CD4-positive, alpha-beta memory T cell (primary cell): ENCODE data around the gene ANKMY1. TPM values are rescaled to one million over a fixed set of nuclear protein-coding genes. Genes with fewer than 3 reads are reported as not detected.

Experiments
- CTCF ChIA-PET: fragments of 350-600 bp; sonication (Branson Sonifier 250); formaldehyde crosslinking; loops from one replicate; lab custom pipeline; 2021; ENCODE audit warnings: inconsistent platforms; ENCODE audit not compliant: partially characterized antibody; lab: Charles Lee
- POLR2A ChIA-PET: fragments of 350-600 bp; sonication (Branson Sonifier 250); formaldehyde crosslinking; loops from one replicate; lab custom pipeline; 2021; ENCODE audit not compliant: partially characterized antibody; lab: Charles Lee
- DNase-seq, 5 donors: peaks; one replicate each; pipeline versions ENCODE4 v3.0.0 to v3.0.0-alpha.2; 2020 to 2022; ENCODE audit warnings: mixed read lengths in 1 of 5
- H3K27ac ChIP-seq: one replicate; pipeline ENCODE4 v1.7.0; 2013; ENCODE audit warnings: low read depth, low read length
- H3K27me3 ChIP-seq: 2 replicates; pipeline ENCODE4 v1.7.0; 2013; ENCODE audit warnings: mild to moderate bottlenecking, low read length, moderate library complexity; ENCODE audit not compliant: insufficient read depth
- H3K36me3 ChIP-seq: 2 replicates; pipeline ENCODE4 v1.7.0; 2013; ENCODE audit warnings: mild to moderate bottlenecking, low read length, moderate library complexity; ENCODE audit not compliant: insufficient read depth
- H3K4me1 ChIP-seq: 2 replicates; pipeline ENCODE4 v1.7.0; 2013; ENCODE audit warnings: mild to moderate bottlenecking, low read length, moderate library complexity; ENCODE audit not compliant: insufficient read depth
- H3K4me3 ChIP-seq, 2 donors: one replicate each; pipeline ENCODE4 v1.7.0; 2013; ENCODE audit warnings: low read length in 2 of 2, mild to moderate bottlenecking in 1 of 2
- H3K9me3 ChIP-seq, 2 donors: one replicate each; pipeline ENCODE4 v1.7.0; 2013; ENCODE audit warnings: low read length in 2 of 2, control low read depth in 1 of 2; ENCODE audit not compliant: control insufficient read depth in 1 of 2
- H3K27ac Mint-ChIP-seq, 7 donors: one replicate each; pipeline ENCODE4 v1.8.0; 2020 to 2021; ENCODE audit warnings: mixed read lengths in 7 of 7, mild to moderate bottlenecking in 6 of 7, inconsistent platforms in 3 of 7, moderate library complexity in 3 of 7
- H3K27me3 Mint-ChIP-seq, 2 donors: one replicate each; pipeline ENCODE4 v1.8.0; 2020 to 2021; ENCODE audit warnings: mixed read lengths in 2 of 2
- H3K36me3 Mint-ChIP-seq, 2 donors: one replicate each; pipeline ENCODE4 v1.8.0; 2020 to 2021; ENCODE audit warnings: mixed read lengths in 2 of 2, inconsistent platforms in 1 of 2, mild to moderate bottlenecking in 1 of 2
- H3K4me1 Mint-ChIP-seq, 4 donors: one replicate each; pipeline ENCODE4 v1.8.0; 2020 to 2021; ENCODE audit warnings: mixed read lengths in 4 of 4, mild to moderate bottlenecking in 1 of 4
- H3K4me3 Mint-ChIP-seq, 8 donors: one replicate each; pipeline ENCODE4 v1.8.0; 2020 to 2021; ENCODE audit warnings: mixed read lengths in 8 of 8, mild to moderate bottlenecking in 7 of 8, moderate library complexity in 6 of 8, inconsistent platforms in 3 of 8
- H3K9me3 Mint-ChIP-seq, 8 donors: one replicate each; pipeline ENCODE4 v1.8.0; 2020 to 2021; ENCODE audit warnings: mixed read lengths in 8 of 8, mild to moderate bottlenecking in 5 of 8, inconsistent platforms in 3 of 8, moderate library complexity in 1 of 8
- intact Hi-C: fragments of 100-400 bp; cut with micrococcal nuclease; formaldehyde crosslinking; loops from one replicate; pipeline ENCODE4 v1.15.1; 2023
- polyA plus RNA-seq, 2 donors: library from polyadenylated mRNA; unstranded; fragments of 300-500 nt; fragmentation: Illumina TruSeq; gene quantifications; one replicate each; pipeline ENCODE4 v1.2.3, GENCODE V29; 2021
- total RNA-seq, 2 experiments: library from RNA; stranded (reverse); gene quantifications; one replicate each; pipeline ENCODE4 v1.2.3, GENCODE V29; 2021

ANKMY1 gene
- total and polyA plus RNA-seq, 4 experiments from 2014 or later, result 9.4 to 84.8 (median 43.3) TPM

DNA sequence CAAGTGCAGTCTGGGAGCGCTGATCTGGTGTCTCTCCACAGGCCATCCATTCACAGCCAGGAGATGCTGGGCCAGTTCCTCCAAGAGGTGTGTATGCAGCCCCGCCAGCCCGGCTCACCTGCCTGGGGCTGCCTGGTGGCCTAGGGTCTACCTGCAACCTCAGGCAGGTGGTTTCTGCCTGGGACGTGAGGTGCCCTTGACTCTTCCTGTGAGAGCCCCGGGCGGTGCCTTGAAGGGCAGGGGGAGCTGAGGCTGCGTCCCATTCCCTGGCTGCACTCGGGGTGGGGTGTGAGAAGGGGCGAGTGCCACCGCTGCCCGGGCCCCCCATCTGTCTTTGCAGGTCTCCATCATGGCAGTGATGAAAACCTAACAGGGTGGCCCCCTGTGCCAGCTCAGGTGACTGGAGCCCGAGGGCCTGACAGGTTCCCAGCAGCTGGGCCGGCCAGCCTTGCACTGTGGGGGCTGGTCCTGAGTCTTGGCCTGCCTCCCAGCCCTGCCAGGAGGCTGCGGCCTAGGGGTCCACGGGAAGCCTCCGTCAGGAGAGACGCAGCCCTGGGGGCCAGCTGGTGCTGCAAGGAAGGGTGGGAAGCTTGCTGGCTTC is 40.6 kb upstream of the ANKMY1 start:
- intact Hi-C loops, result no loop called here
- no peak overlapping the region for H3K4me3 ChIP-seq

DNA sequence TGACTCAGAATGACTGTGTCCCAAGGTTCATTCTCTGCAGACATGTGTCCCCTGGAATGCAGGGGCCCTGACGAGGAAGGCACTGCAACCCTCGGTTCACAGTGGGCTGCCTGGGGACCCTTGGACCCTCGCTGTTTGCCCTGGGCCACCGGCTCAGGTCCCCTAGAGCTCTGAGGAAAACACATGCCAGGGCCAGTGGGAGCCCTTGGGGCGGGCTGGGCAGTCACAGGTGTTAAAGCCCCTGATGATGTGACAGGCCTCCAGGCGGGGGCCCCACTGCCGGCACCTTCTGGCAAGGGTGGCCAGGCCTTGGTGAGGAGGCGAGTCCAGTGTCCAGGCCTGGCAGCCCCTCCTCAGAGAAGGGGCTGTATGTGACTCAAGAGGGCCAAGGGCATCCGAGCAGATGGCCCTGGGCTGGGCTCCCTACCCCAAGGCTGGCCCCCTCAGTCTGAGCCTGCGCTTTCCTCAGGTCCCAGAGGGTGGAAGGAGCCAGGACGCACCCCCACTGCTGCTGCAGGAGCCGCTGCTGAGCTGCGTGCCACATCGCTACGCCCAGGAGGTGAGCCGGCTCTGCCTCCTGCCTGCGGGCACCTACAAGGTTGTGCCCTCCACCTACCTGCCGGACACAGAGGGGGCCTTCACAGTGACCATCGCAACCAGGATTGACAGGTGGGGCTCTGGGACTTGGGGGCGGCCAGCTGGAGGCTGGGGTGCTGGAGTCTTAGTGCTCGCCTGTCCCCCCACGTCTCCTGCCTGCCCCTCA is 39.8 kb upstream of the ANKMY1 start:
- ChIA-PET POLR2A (no interaction called here), CTCF (interaction anchor here (1.0 kb wide), 1 partner anchor 8 kb away, joined by 3 read pairs; no protein-coding TSS in a partner anchor)
- Mint-ChIP-seq H3K4me1 (peaks cover 0 to under 1% (median under 1%) of the 10 kb centered on the region in 4 donors), H3K27me3 (no peaks in the 10 kb centered on the region), H3K36me3 (peaks cover 0 to 23% of the 10 kb centered on the region in 2 donors), H3K4me3 (no peak overlapping the region), H3K9me3 (no peaks in the 10 kb centered on the region), H3K27ac (no peak overlapping the region)
- DNase-seq, result no peak
- no peak overlapping the region for H3K27ac ChIP-seq
- no peaks in the 10 kb centered on the region for H3K4me1 ChIP-seq
- no peak overlapping the region for H3K4me3 ChIP-seq
- peaks cover 18% of the 10 kb centered on the region for H3K36me3 ChIP-seq
- H3K27me3 ChIP-seq, result no peaks in the 10 kb centered on the region
- intact Hi-C loops, result no loop called here
- H3K9me3 ChIP-seq, result no peaks in the 10 kb centered on the region

More for the DNA sequence above, 40.6 kb upstream of the ANKMY1 start:
- Mint-ChIP-seq H3K27ac (peak overlapping the region in 1 of 7 donors; percentile 10), H3K9me3 (no peaks in the 10 kb centered on the region), H3K4me1 (no peaks in the 10 kb centered on the region), H3K4me3 (no peak overlapping the region), H3K36me3 (peaks cover 0 to 22% of the 10 kb centered on the region in 2 donors), H3K27me3 (no peaks in the 10 kb centered on the region)
- no peaks in the 10 kb centered on the region for H3K4me1 ChIP-seq
- no peak for DNase-seq
- H3K9me3 ChIP-seq, result no peaks in the 10 kb centered on the region
- H3K36me3 ChIP-seq, result peaks cover 11% of the 10 kb centered on the region
- CTCF ChIA-PET, result no interaction called here
- H3K27ac ChIP-seq, result no peak overlapping the region
- H3K27me3 ChIP-seq, result no peaks in the 10 kb centered on the region
- POLR2A ChIA-PET, result no interaction called here

GRCh38 chr2:240597054-240597418 is 39.2 kb upstream of the ANKMY1 start:
- Mint-ChIP-seq H3K9me3 (no peaks in the 10 kb centered on the region), H3K4me3 (no peak overlapping the region), H3K27me3 (no peaks in the 10 kb centered on the region), H3K27ac (no peak overlapping the region), H3K36me3 (peaks cover 0 to 27% of the 10 kb centered on the region in 2 donors), H3K4me1 (peaks cover 0 to 2% (median under 1%) of the 10 kb centered on the region in 4 donors)
- Histone ChIP-seq H3K27me3 (no peaks in the 10 kb centered on the region), H3K27ac (no peak overlapping the region), H3K4me1 (no peaks in the 10 kb centered on the region), H3K36me3 (peaks cover 23% of the 10 kb centered on the region), H3K4me3 (no peak overlapping the region), H3K9me3 (no peaks in the 10 kb centered on the region)
- ChIA-PET CTCF (interaction anchor here (1.0 kb wide), 1 partner anchor 9 kb away, joined by 3 read pairs; no protein-coding TSS in a partner anchor), POLR2A (no interaction called here)
- no peak for DNase-seq
- intact Hi-C loops, result no loop called here

- H3K4me3 ChIP-seq, result no peak overlapping the region
- no peak overlapping the region for H3K27ac ChIP-seq
- intact Hi-C loops, result no loop called here
- H3K27me3 ChIP-seq, result no peaks in the 10 kb centered on the region
- DNase-seq, result no peak
- no peaks in the 10 kb centered on the region for H3K9me3 Mint-ChIP-seq
- H3K4me1 ChIP-seq, result no peaks in the 10 kb centered on the region
- no peak overlapping the region for H3K4me3 Mint-ChIP-seq
- CTCF ChIA-PET, result interaction anchor here (1.0 kb wide), 1 partner anchor 9 kb away, joined by 3 read pairs; no protein-coding TSS in a partner anchor
- no peak overlapping the region for H3K27ac Mint-ChIP-seq
- no peaks in the 10 kb centered on the region for H3K27me3 Mint-ChIP-seq
- peaks cover 0 to 3% (median under 1%) of the 10 kb centered on the region in 4 donors for H3K4me1 Mint-ChIP-seq
- peaks cover 0 to 27% of the 10 kb centered on the region in 2 donors for H3K36me3 Mint-ChIP-seq
- peaks cover 27% of the 10 kb centered on the region for H3K36me3 ChIP-seq
- no peaks in the 10 kb centered on the region for H3K9me3 ChIP-seq
- POLR2A ChIA-PET, result no interaction called here
These were observed 38.7 kb upstream of the ANKMY1 start for GRCh38 chr2:240596491-240596931.

- Mint-ChIP-seq H3K27ac (peak overlapping the region in 1 of 7 donors; percentile 65), H3K36me3 (peaks cover 0 to 30% of the 10 kb centered on the region in 2 donors), H3K27me3 (no peaks in the 10 kb centered on the region), H3K9me3 (no peaks in the 10 kb centered on the region), H3K4me3 (no peak overlapping the region), H3K4me1 (peaks cover 0 to 4% (median under 1%) of the 10 kb centered on the region in 4 donors)
- CTCF ChIA-PET, result no interaction called here
- H3K27ac ChIP-seq, result no peak overlapping the region
- H3K9me3 ChIP-seq, result no peaks in the 10 kb centered on the region
- POLR2A ChIA-PET, result no interaction called here
- no peaks in the 10 kb centered on the region for H3K4me1 ChIP-seq
- no peak overlapping the region for H3K4me3 ChIP-seq
- intact Hi-C loops, result no loop called here
- H3K27me3 ChIP-seq, result no peaks in the 10 kb centered on the region
- H3K36me3 ChIP-seq, result peaks cover 31% of the 10 kb centered on the region
- DNase-seq, result no peak
These were observed 38.3 kb upstream of the ANKMY1 start for GRCh38 chr2:240596080-240596460.

- Histone ChIP-seq H3K4me3 (no peak overlapping the region), H3K27ac (no peak overlapping the region), H3K4me1 (no peaks in the 10 kb centered on the region), H3K9me3 (no peaks in the 10 kb centered on the region), H3K27me3 (no peaks in the 10 kb centered on the region), H3K36me3 (peaks cover 36% of the 10 kb centered on the region)
- no peaks in the 10 kb centered on the region for H3K9me3 Mint-ChIP-seq
- peak overlapping the region in 2 of 7 donors; percentile 53 to 65 for H3K27ac Mint-ChIP-seq
- ChIA-PET POLR2A (no interaction called here), CTCF (interaction anchor here (1.3 kb wide), 1 partner anchor 81 kb away, joined by 7 read pairs; no protein-coding TSS in a partner anchor)
- peak in 3 of 5 donors; percentile 15 to 35 (median 25) for DNase-seq
- H3K4me3 Mint-ChIP-seq, result no peak overlapping the region
- intact Hi-C loops, result no loop called here
- H3K36me3 Mint-ChIP-seq, result peaks cover 0 to 34% of the 10 kb centered on the region in 2 donors
- H3K4me1 Mint-ChIP-seq, result peaks cover 0 to 4% (median under 1%) of the 10 kb centered on the region in 4 donors
- H3K27me3 Mint-ChIP-seq, result no peaks in the 10 kb centered on the region
These were observed 37.7 kb upstream of the ANKMY1 start for GRCh38 chr2:240595381-240596079.
